ENCODE data around the gene LIN28A. TPM values are rescaled to one million over a fixed set of nuclear protein-coding genes. Genes with fewer than 3 reads are reported as not detected.
A peak's percentile ranks its signal among the peaks of the same experiment; 100 is the strongest.

The LIN28A gene
- polyA plus RNA-seq, 1 donor from 2014 or later: 1.0 TPM

DNA sequence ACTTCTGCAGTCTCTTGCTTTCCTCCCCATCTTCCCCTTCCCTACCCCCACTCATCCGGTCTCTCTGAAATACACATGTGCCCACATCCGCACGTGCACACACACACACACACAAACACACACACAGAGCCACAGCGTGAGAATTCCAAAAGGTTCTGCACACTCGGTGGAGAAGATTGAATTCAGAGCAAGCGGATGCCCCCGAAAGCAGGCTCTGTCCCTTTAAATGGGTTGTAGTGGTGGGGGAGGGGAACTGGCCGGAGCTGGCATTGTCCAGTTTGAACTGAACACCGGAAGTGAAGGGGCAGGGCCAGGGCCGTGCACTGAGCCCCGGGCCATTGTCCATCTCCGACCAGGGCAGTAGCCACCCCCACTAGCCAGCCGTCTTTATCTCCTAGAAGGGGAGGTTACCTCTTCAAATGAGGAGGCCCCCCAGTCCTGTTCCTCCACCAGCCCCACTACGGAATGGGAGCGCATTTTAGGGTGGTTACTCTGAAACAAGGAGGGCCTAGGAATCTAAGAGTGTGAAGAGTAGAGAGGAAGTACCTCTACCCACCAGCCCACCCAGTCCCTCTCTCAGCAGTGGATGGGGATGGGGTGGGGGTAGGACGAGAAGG lies 1.3 kb upstream of the LIN28A start:
- H3K4me2 ChIP-seq (ENCODE audit: low read length): no peak overlapping the region
- H2AFZ ChIP-seq (ENCODE audit: low read depth, low read length): no peak overlapping the region
- H3K9me3 ChIP-seq (ENCODE audit: low read length): no peaks in the 10 kb centered on the region
- TF ChIP-seq SMC3 (conservative IDR thresholded peaks at IDR 0.05; ENCODE audit: poor library complexity): no peak
- peak; percentile 43 for TF ChIP-seq POLR2AphosphoS5 (IDR thresholded peaks at IDR 0.05)
- H3K4me3 ChIP-seq (ENCODE audit: low read length): peak overlapping the region; percentile 33
- H3F3A ChIP-seq (ENCODE audit: insufficient read depth, low read length, poor library complexity, severe bottlenecking): no peaks in the 10 kb centered on the region
- H3K36me3 ChIP-seq (ENCODE audit: insufficient read depth, low read length): no peaks in the 10 kb centered on the region
- peaks cover 35% of the 10 kb centered on the region for H3K79me2 ChIP-seq (replicated peaks; ENCODE audit: insufficient read depth, low read length)
- no peaks in the 10 kb centered on the region for H4K20me1 ChIP-seq (ENCODE audit: insufficient read depth)
- H3K27ac ChIP-seq (ENCODE audit: low read length): peak overlapping the region; percentile 72
- H3K9me2 ChIP-seq (ENCODE audit: insufficient read depth, low read length): no peaks in the 10 kb centered on the region
- peak overlapping the region; percentile 53 for H3K9ac ChIP-seq (ENCODE audit: low read length)
- H3K27me3 ChIP-seq (ENCODE audit: insufficient read depth, low read depth, low read length): no peaks in the 10 kb centered on the region

DNA sequence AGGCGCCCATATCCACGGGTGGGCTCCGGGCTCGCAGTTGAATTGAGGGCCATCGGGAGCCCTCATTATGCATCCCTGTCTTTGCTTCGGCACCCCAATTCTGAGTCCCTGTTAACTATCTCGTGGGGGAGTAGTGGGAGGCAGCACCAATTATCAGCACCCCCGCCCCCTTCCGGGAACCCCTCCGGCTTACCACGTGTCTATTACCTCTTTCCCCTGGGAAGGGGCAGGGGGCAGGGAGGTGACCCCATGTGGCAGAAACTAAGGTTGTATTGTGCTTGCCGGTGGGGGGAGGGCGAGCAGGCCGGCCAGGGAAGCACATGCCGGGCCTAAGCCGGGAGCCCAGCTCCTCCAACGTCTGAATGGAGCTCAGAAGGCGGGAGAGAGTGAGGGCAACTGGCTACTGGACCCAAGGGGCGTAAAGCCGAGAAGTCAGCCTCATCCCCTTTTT lies 1.0 kb downstream of the LIN28A start:
- H3K79me2 ChIP-seq (replicated peaks; ENCODE audit: insufficient read depth, low read length): peaks cover 45% of the 10 kb centered on the region
- no peaks in the 10 kb centered on the region for H3K9me2 ChIP-seq (ENCODE audit: insufficient read depth, low read length)
- no peaks in the 10 kb centered on the region for H3K27me3 ChIP-seq (ENCODE audit: insufficient read depth, low read depth, low read length)
- peak overlapping the region; percentile 18 for H3K9ac ChIP-seq (ENCODE audit: low read length)
- no peaks in the 10 kb centered on the region for H4K20me1 ChIP-seq (ENCODE audit: insufficient read depth)
- TF ChIP-seq, protein P1, sequence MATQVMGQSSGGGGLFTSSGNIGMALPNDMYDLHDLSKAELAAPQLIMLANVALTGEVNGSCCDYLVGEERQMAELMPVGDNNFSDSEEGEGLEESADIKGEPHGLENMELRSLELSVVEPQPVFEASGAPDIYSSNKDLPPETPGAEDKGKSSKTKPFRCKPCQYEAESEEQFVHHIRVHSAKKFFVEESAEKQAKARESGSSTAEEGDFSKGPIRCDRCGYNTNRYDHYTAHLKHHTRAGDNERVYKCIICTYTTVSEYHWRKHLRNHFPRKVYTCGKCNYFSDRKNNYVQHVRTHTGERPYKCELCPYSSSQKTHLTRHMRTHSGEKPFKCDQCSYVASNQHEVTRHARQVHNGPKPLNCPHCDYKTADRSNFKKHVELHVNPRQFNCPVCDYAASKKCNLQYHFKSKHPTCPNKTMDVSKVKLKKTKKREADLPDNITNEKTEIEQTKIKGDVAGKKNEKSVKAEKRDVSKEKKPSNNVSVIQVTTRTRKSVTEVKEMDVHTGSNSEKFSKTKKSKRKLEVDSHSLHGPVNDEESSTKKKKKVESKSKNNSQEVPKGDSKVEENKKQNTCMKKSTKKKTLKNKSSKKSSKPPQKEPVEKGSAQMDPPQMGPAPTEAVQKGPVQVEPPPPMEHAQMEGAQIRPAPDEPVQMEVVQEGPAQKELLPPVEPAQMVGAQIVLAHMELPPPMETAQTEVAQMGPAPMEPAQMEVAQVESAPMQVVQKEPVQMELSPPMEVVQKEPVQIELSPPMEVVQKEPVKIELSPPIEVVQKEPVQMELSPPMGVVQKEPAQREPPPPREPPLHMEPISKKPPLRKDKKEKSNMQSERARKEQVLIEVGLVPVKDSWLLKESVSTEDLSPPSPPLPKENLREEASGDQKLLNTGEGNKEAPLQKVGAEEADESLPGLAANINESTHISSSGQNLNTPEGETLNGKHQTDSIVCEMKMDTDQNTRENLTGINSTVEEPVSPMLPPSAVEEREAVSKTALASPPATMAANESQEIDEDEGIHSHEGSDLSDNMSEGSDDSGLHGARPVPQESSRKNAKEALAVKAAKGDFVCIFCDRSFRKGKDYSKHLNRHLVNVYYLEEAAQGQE (IDR thresholded peaks at IDR 0.05; ENCODE audit: borderline replicate concordance): peak; percentile 15
- TF ChIP-seq EZH2 (IDR thresholded peaks at IDR 0.05; ENCODE audit: borderline replicate concordance, insufficient read depth, low read length, poor library complexity, severe bottlenecking): no peak
- peak overlapping the region; percentile 52 for H3K4me3 ChIP-seq (ENCODE audit: low read length)
- no peak overlapping the region for H3K4me2 ChIP-seq (ENCODE audit: low read length)
- peak overlapping the region; percentile 9 for H2AFZ ChIP-seq (ENCODE audit: low read depth, low read length)
- H3K36me3 ChIP-seq (ENCODE audit: insufficient read depth, low read length): no peaks in the 10 kb centered on the region
- H3K27ac ChIP-seq (ENCODE audit: low read length): peak overlapping the region; percentile 24
- H3F3A ChIP-seq (ENCODE audit: insufficient read depth, low read length, poor library complexity, severe bottlenecking): no peaks in the 10 kb centered on the region
- H3K9me3 ChIP-seq (ENCODE audit: low read length): no peaks in the 10 kb centered on the region

GRCh38 chr1:26412180-26412840 lies 1.7 kb downstream of the LIN28A start:
- Histone ChIP-seq H2AFZ (ENCODE audit: low read depth, low read length) (no peak overlapping the region), H3K36me3 (ENCODE audit: insufficient read depth, low read length) (no peaks in the 10 kb centered on the region), H4K20me1 (ENCODE audit: insufficient read depth) (no peaks in the 10 kb centered on the region), H3K9me3 (ENCODE audit: low read length) (no peaks in the 10 kb centered on the region), H3K4me3 (ENCODE audit: low read length) (peak overlapping the region; percentile 52), H3K4me2 (ENCODE audit: low read length) (no peak overlapping the region), H3K9ac (ENCODE audit: low read length) (peak overlapping the region; percentile 18), H3K79me2 (replicated peaks; ENCODE audit: insufficient read depth, low read length) (peaks cover 47% of the 10 kb centered on the region), H3K27ac (ENCODE audit: low read length) (peak overlapping the region; percentile 24), H3K27me3 (ENCODE audit: insufficient read depth, low read depth, low read length) (no peaks in the 10 kb centered on the region), H3F3A (ENCODE audit: insufficient read depth, low read length, poor library complexity, severe bottlenecking) (peaks cover 2% of the 10 kb centered on the region), H3K9me2 (ENCODE audit: insufficient read depth, low read length) (no peaks in the 10 kb centered on the region)
- TF ChIP-seq POLR2AphosphoS5 (IDR thresholded peaks at IDR 0.05) (no peak), RAD21 (conservative IDR thresholded peaks at IDR 0.05) (no peak), EP300 (conservative IDR thresholded peaks at IDR 0.05; ENCODE audit: poor library complexity, severe bottlenecking) (no peak), EZH2 (IDR thresholded peaks at IDR 0.05; ENCODE audit: borderline replicate concordance, insufficient read depth, low read length, poor library complexity, severe bottlenecking) (no peak), SMC3 (conservative IDR thresholded peaks at IDR 0.05; ENCODE audit: poor library complexity) (no peak)
- TF ChIP-seq, protein P2, sequence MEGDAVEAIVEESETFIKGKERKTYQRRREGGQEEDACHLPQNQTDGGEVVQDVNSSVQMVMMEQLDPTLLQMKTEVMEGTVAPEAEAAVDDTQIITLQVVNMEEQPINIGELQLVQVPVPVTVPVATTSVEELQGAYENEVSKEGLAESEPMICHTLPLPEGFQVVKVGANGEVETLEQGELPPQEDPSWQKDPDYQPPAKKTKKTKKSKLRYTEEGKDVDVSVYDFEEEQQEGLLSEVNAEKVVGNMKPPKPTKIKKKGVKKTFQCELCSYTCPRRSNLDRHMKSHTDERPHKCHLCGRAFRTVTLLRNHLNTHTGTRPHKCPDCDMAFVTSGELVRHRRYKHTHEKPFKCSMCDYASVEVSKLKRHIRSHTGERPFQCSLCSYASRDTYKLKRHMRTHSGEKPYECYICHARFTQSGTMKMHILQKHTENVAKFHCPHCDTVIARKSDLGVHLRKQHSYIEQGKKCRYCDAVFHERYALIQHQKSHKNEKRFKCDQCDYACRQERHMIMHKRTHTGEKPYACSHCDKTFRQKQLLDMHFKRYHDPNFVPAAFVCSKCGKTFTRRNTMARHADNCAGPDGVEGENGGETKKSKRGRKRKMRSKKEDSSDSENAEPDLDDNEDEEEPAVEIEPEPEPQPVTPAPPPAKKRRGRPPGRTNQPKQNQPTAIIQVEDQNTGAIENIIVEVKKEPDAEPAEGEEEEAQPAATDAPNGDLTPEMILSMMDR (IDR thresholded peaks at IDR 0.05; ENCODE audit: poor library complexity, severe bottlenecking): no peak
- TF ChIP-seq, protein P1 (IDR thresholded peaks at IDR 0.05; ENCODE audit: borderline replicate concordance): no peak
